VCaP (cell line): ENCODE measurements around the gene SUMO4.

Experiments
- H3K27ac ChIP-seq: fragments of 450-650 bp; 2 replicates; pipeline ENCODE4 v1.5.1; 2017
- TF ChIP-seq, protein P1 (sequence below): fragments of 450-650 bp; conservative IDR thresholded peaks from 2 replicates; pipeline ENCODE4 v1.5.1; 2017; ENCODE audit warnings: mild to moderate bottlenecking, moderate library complexity

Gene SUMO4

GRCh38 chr6:149405823-149406765 lies 6.0 kb downstream of the SUMO4 start:
- TF ChIP-seq, protein P1, sequence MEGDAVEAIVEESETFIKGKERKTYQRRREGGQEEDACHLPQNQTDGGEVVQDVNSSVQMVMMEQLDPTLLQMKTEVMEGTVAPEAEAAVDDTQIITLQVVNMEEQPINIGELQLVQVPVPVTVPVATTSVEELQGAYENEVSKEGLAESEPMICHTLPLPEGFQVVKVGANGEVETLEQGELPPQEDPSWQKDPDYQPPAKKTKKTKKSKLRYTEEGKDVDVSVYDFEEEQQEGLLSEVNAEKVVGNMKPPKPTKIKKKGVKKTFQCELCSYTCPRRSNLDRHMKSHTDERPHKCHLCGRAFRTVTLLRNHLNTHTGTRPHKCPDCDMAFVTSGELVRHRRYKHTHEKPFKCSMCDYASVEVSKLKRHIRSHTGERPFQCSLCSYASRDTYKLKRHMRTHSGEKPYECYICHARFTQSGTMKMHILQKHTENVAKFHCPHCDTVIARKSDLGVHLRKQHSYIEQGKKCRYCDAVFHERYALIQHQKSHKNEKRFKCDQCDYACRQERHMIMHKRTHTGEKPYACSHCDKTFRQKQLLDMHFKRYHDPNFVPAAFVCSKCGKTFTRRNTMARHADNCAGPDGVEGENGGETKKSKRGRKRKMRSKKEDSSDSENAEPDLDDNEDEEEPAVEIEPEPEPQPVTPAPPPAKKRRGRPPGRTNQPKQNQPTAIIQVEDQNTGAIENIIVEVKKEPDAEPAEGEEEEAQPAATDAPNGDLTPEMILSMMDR, result no peak
- peak overlapping the region; percentile 5; the same call in 1 of the 2 replicates for H3K27ac ChIP-seq

- no peak overlapping the region for H3K27ac ChIP-seq
- TF ChIP-seq, protein P1, result no peak
Observed at GRCh38 chr6:149409617-149410016, 9.6 kb downstream of the SUMO4 start.

- H3K27ac ChIP-seq, result no peak overlapping the region
- TF ChIP-seq, protein P1, result no peak
Observed at GRCh38 chr6:149410557-149410956, 10.5 kb downstream of the SUMO4 start.

- H3K27ac ChIP-seq, result no peak overlapping the region
- TF ChIP-seq, protein P1, result no peak
Observed at GRCh38 chr6:149414009-149414408, 13.9 kb downstream of the SUMO4 start.

GRCh38 chr6:149414821-149415220 lies 14.8 kb downstream of the SUMO4 start:
- H3K27ac ChIP-seq, result no peak overlapping the region
- TF ChIP-seq, protein P1, result no peak

DNA sequence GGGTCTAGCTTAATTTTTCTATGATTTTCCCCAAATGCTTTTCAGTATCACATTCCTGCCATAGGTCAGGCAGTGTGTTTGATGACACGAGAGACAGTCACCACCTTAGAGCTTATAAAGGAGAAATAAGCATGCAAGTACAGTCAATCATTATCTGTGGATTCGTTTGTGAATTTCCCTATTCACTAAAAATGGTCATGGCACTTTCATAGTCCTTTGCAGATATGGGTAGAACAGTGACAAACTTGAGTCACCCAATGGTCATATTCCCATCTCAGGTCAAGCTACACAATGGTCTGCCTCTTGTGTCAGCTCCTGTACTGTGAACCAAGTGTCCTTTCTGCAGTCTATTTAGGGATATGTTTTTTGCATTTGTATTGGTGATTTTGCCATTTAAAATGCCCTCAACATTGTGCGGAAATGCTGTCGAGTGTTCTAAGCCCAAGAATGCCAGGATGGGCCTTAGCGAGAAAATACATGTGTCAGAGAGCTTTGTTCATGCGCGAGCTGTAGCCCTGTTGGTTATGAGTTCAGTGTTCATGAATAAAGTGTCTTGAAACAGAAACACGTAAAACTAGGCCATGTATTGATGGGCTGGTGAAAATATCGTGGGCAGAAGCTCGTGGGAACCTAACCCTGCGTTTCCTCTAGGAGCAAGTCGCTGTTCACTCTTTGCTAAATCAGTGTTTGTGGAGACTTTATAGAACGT lies 19.8 kb downstream of the SUMO4 start:
- no peak overlapping the region for H3K27ac ChIP-seq
- TF ChIP-seq, protein P1, result no peak

GRCh38 chr6:149421132-149421531 lies 21.1 kb downstream of the SUMO4 start:
- TF ChIP-seq, protein P1, result no peak
- no peak overlapping the region for H3K27ac ChIP-seq
